Esophagus squamous epithelium (tissue), 5 donors: Measurements from ENCODE around the gene CTDSPL. TPM values are rescaled to one million over a fixed set of nuclear protein-coding genes. Genes with fewer than 3 reads are reported as not detected.

ENCODE experiments used
- DNase-seq: peaks from one replicate; lab custom pipeline; 2025; lab: John Stamatoyannopoulos, UW
- H3K27ac ChIP-seq, 4 donors: fragments of 200-600 bp; sonication (generic); one replicate each; pipeline ENCODE4 v1.5.1; 2016 to 2019; ENCODE audit warnings: mild to moderate bottlenecking in 1 of 4
- H3K27me3 ChIP-seq, 4 donors: fragments of 200-600 bp; sonication (generic); 1 replicate in 3 of 4; 2 replicates in 1 of 4; pipeline versions ENCODE4 v1.5.1 to v1.6.0; 2017 to 2021; ENCODE audit warnings: antibody characterized with exemption in 1 of 4
- H3K36me3 ChIP-seq, 3 donors: fragments of 200-600 bp; sonication (generic); one replicate each; pipeline ENCODE4 v1.5.1; 2016 to 2019
- H3K4me1 ChIP-seq, 3 donors: fragments of 200-600 bp; sonication (generic); one replicate each; pipeline ENCODE4 v1.5.1; 2017 to 2019
- H3K4me3 ChIP-seq, 4 donors: fragments of 200-600 bp; sonication (generic); 1 replicate in 3 of 4; 2 replicates in 1 of 4; pipeline ENCODE4 v1.5.1; 2016 to 2019; ENCODE audit warnings: mild to moderate bottlenecking in 2 of 4, moderate library complexity in 1 of 4
- H3K9me3 ChIP-seq, 3 donors: fragments of 200-600 bp; sonication (generic); one replicate each; pipeline ENCODE4 v1.5.1; 2016 to 2019
- CTCF ChIP-seq, 6 experiments: fragments of 450-650 bp in 4 of 6; fragments of 200-600 bp in 2 of 6; sonication (generic) in 2 of 6; IDR thresholded peaks; one replicate each; pipeline ENCODE4 v1.5.1; 2016 to 2019; ENCODE audit warnings: antibody characterized with exemption in 6 of 6, mild to moderate bottlenecking in 4 of 6, moderate library complexity in 4 of 6
- POLR2A ChIP-seq, 4 donors: fragments of 450-650 bp; IDR thresholded peaks; one replicate each; pipeline ENCODE4 v1.6.1; 2017; ENCODE audit warnings: antibody characterized with exemption in 4 of 4, mild to moderate bottlenecking in 4 of 4, moderate library complexity in 3 of 4
- WGBS, 2 donors: methylation state at CpG; one replicate each; pipeline ENCODE4 v1.1.5; 2018; 5-methylcytosine and 5-hydroxymethylcytosine counted together
- intact Hi-C: fragments of 100-400 bp; cut with DNase I; formaldehyde crosslinking; loops from one replicate; pipeline ENCODE4 v1.15.0; 2022
- total RNA-seq, 4 donors: library from RNA; depleted of rRNA; stranded (reverse); fragments of >200 nt; gene quantifications; one replicate each; pipeline ENCODE4 v1.1.0, GENCODE V29; 2016
- donor health status: DM: yes; HTN: yes; CAD: no.

The CTDSPL gene
- total RNA-seq, 4 donors from 2014 or later: 20.7 to 55.1 (median 30.8) TPM

GRCh38 chr3:37923569-37924040, 61.9 kb downstream of the CTDSPL start:
- WGBS, 2 donors: 63 to 65% methylated on average over 3 of the region's 3 CpGs
- Histone ChIP-seq H3K9me3 (no peaks in the 10 kb centered on the region), H3K4me1 (peaks cover 0 to 57% (median 14%) of the 10 kb centered on the region in 3 donors), H3K27ac (peak overlapping the region in 1 of 4 donors; percentile 67), H3K4me3 (no peak overlapping the region), H3K36me3 (no peaks in the 10 kb centered on the region), H3K27me3 (no peaks in the 10 kb centered on the region)
- intact Hi-C loops: no loop called here
- DNase-seq: no peak
- no peak for TF ChIP-seq CTCF (IDR thresholded peaks at IDR 0.05)
- no peak for TF ChIP-seq POLR2A (IDR thresholded peaks at IDR 0.05)

GRCh38 chr3:37924453-37924852, 62.8 kb downstream of the CTDSPL start:
- no peaks in the 10 kb centered on the region for H3K9me3 ChIP-seq
- H3K36me3 ChIP-seq: no peaks in the 10 kb centered on the region
- H3K27ac ChIP-seq: peak overlapping the region in 3 of 4 donors; percentile 10 to 67 (median 45)
- DNase-seq: no peak
- no peaks in the 10 kb centered on the region for H3K27me3 ChIP-seq
- 55 to 71% methylated on average over 7 of the region's 7 CpGs for WGBS, 2 donors
- H3K4me3 ChIP-seq: no peak overlapping the region
- TF ChIP-seq POLR2A (IDR thresholded peaks at IDR 0.05) (no peak), CTCF (IDR thresholded peaks at IDR 0.05) (no peak)
- intact Hi-C loops: no loop called here
- peaks cover 0 to 57% (median 14%) of the 10 kb centered on the region in 3 donors for H3K4me1 ChIP-seq

- Histone ChIP-seq H3K4me1 (peaks cover 0 to 50% (median 14%) of the 10 kb centered on the region in 3 donors), H3K27ac (peak overlapping the region in 3 of 4 donors; percentile 10 to 67 (median 45)), H3K4me3 (no peak overlapping the region), H3K36me3 (no peaks in the 10 kb centered on the region), H3K9me3 (no peaks in the 10 kb centered on the region), H3K27me3 (no peaks in the 10 kb centered on the region)
- intact Hi-C loops: no loop called here
- 19 to 49% methylated on average over 2 of the region's 2 CpGs for WGBS, 2 donors
- DNase-seq: no peak
- no peak for TF ChIP-seq CTCF (IDR thresholded peaks at IDR 0.05)
- no peak for TF ChIP-seq POLR2A (IDR thresholded peaks at IDR 0.05)
Observed at GRCh38 chr3:37925157-37925556, 63.5 kb downstream of the CTDSPL start.

DNA sequence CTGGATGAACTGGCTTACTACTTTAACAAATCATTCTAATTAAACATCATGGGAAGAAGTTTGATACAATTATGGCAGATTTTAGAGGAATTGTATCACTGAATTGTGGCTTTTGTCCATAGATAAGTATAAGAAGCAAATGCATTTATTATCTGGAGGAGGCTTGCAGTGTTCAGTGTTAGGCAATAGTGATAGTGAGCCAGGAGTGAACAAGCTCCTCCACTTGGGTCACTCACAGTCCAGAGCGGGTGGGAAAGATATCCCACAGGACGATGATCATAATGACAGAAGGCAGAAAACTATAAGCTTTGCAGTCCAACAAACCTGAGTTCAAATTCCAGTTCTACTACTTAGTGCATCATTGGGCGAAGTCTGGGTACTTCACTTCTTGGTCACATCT, 64.9 kb downstream of the CTDSPL start:
- TF ChIP-seq CTCF (IDR thresholded peaks at IDR 0.05) (no peak), POLR2A (IDR thresholded peaks at IDR 0.05) (no peak)
- no peaks in the 10 kb centered on the region for H3K9me3 ChIP-seq
- intact Hi-C loops: no loop called here
- 87 to 100% methylated on average over 3 of the region's 3 CpGs for WGBS, 2 donors
- no peak overlapping the region for H3K4me3 ChIP-seq
- no peak overlapping the region for H3K27ac ChIP-seq
- peaks cover 0 to 47% (median 14%) of the 10 kb centered on the region in 3 donors for H3K4me1 ChIP-seq
- DNase-seq: no peak
- H3K36me3 ChIP-seq: no peaks in the 10 kb centered on the region
- no peaks in the 10 kb centered on the region for H3K27me3 ChIP-seq

- peaks cover 0 to 33% (median 3%) of the 10 kb centered on the region in 3 donors for H3K4me1 ChIP-seq
- TF ChIP-seq CTCF (IDR thresholded peaks at IDR 0.05): no peak
- no peak for TF ChIP-seq POLR2A (IDR thresholded peaks at IDR 0.05)
- 87% methylated on average over 2 of the region's 2 CpGs for WGBS, 2 donors
Observed at GRCh38 chr3:37930495-37930894, 68.8 kb downstream of the CTDSPL start.

More at GRCh38 chr3:37930495-37930894, 68.8 kb downstream of the CTDSPL start:
- Histone ChIP-seq H3K27me3 (no peaks in the 10 kb centered on the region), H3K9me3 (no peaks in the 10 kb centered on the region), H3K4me3 (no peak overlapping the region), H3K36me3 (no peaks in the 10 kb centered on the region), H3K27ac (no peak overlapping the region)
- intact Hi-C loops: no loop called here
- no peak for DNase-seq
